Stimulated activated CD4-positive, alpha-beta T cell treated with anti-CD3 and anti-CD28 coated beads, Interleukin-12 subunit alpha, Interleukin-12 subunit beta, amount 100 ng/mL, for 48 hours (primary cell): ENCODE data around the gene EFCC1.
"Not testable (repeated sequence)": the region's sequence is repeated elsewhere in the genome, so short reads cannot be mapped to it uniquely, and the experiment has no call there.

Experiments
- DNase-seq, 3 donors: peaks; one replicate each; pipeline ENCODE4 v3.0.0-alpha.2; 2020; ENCODE audit warnings: low read depth in 2 of 3, low spot score in 1 of 3

EFCC1 gene

DNA sequence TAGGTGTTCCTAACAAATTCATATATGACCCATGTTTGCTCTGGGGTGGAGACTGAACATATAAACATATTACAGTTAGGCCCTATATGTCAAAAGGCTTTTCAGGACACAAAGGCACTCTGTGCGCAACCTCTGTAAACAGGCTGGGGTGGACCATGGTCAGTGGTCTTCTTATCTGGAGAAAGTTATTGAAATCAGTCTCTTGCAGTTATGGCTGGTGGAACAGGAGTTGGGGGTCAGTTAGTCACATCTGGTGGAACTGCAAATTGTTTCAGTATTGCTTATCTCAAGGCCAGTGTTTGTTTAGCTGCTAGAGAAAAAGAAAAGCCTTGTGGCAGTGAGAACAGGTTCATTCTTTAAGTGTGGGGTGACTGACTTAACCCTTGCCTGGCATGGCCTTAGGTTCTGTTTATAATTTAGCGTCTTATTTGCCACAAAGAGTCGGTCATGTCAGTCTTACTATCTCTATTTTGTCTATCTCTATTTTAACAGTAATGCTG, 53.6 kb downstream of the EFCC1 start:
- DNase-seq: no peak

DNA sequence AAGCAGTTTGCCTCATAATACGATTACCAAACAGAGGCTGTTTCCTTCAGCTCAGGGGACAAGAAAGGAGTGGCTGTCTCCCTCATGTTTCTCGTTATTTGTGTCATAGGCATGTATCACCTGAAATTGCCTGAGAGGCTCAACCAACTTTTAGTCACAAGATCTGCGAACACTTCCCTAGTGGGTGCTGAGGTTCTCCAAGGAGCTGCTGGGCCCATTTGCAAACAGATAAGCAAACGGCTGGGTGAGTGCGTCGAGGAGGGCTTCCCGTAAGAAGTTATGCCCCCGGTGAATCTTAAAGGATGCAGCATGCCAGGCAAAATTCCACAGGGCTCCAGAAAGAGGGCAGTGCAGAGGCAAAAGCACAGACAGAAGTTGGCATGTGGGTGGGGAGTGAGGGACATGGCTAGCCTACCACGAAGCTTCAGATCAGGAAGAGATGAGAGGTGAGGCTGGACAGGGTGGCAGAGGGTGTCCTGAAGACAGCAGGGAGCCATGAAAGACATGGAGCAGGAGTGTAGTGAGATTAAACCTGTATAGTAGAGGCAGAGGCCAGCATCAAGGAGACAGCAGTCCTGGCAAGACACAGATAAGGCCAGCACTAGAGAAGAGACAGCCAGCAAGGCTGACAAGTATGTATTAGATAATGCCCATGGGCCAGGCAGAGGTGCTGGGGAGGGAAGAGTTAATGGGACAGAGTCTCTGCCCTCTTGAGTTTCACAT, 55.5 kb downstream of the EFCC1 start:
- DNase-seq: no peak

DNA sequence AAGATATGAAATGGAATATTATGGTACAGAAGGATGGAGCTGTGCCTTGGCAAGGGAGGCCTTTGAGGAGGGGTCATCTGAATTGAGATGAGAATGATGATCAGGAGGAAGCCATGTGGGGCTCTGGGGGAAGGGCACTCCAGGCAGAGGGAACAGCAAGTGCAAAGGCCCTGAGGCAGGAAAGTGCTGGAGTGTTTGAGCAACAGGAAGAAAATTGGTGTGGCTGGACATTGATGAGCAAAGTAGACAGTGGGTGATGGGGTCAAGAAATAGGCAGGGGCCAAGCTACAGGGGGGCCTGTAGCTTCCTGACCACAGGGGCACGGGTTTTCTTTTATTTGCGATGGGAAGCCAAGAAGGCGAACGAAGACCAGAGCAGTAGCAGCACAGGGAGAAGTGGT, 56.1 kb downstream of the EFCC1 start:
- DNase-seq: no peak

DNA sequence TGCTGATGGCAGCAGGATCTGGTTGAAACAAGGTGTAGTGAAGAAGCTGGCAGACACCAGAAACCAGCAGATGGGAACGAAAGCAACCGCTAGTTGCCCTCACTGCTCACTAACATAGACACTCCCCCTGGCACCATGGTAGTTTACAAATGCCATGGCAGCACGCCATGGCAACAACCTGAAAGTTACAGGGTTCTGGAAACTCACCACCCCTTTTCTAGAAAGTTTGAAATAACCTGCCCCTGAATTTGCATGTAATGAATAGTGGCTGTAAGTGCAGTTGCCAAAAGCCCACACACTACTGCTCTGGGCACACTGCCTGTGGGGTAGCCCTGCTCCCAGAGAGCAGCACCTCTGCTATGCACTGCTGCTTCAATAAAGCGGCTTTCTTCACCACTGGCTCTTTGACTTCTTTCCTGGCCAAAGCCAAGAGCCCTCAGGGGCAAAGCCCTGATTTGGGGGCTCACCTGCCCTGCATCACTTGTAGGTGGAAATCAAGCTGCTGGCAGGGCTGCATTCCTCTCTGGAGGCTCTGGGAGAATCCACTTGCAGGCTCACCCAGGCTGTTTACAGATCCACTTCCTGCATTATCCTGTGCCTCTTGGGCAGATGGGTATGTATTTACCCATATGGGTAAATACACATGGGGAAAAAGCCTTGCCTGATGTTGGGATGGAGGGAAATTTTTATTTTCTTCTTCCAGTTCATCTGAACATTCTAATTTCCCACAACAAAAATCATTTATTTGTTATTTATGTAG, 57.5 kb downstream of the EFCC1 start:
- no peak for DNase-seq

DNA sequence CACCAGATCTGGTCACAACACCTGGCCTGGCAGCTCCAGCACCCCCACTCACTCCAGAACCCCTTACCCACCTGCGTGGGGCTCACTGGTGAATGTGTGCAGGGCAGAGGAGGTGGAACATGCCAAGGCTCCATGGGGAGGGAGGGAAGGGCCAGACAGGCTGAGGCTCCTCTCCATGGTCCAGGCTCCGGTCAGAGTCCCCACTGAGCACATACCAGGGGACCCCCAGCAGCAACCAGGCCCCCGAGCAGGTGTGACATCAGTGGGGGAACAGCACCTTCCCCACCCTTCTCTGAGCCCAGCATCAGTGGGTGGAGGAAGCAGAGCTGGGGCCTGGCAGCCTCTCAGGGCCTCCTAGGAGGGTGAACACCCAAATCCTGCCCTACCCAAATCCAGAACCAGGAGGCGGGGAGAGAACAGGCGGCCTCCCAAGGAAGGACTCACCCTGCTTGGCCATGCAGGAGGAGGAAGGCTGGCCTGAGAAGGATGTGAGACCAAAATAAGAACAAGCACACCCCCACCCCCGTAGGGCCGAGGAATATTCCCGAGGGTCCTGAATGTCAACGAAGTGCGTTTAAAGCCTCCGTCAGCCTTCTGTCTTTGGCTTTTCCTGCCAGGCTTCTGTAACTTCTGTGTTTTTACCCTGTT, 58.3 kb downstream of the EFCC1 start:
- no peak for DNase-seq

DNA sequence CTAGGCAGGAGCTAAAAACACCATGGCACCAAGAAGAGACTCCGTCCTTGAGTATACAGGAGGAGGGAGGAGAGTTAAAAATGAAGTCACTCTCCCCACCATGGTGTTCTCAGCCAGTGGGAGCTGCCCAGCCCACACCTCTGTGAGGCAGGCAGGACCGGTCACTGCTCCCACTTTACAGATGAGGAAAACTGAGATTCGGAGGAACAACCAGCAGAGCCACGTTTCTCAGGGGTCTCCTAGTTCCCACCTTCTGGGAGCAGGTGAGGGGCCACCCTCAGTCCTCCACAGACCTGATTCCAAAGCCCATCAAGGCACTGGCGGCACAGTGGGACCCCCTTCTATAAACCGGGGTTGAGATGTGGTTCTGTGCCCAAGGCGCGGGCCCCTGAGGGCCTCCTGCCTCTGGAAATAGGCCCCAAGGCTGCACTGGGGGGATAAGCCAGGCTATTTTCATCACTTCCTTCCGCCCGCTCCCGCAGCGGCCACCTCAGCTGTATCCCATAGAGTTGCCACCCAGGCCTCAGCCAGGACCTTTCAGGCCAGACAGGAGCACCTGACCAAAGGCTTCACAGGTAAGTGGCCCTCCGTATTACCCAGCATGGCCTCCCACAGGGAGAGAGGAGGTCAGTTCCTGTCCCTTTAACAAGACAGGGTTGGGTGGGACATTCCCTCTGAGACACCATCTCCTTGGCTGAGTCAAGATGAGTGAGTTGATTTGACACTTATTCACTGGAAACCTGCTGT, 59.3 kb downstream of the EFCC1 start, which contains the start of gene GP9:
TSS of gene GP9 (plus strand) at position 504 of the 747 bp plus-strand sequence. CDS start 961 bp downstream, outside the sequence.
- DNase-seq: no peak

DNA sequence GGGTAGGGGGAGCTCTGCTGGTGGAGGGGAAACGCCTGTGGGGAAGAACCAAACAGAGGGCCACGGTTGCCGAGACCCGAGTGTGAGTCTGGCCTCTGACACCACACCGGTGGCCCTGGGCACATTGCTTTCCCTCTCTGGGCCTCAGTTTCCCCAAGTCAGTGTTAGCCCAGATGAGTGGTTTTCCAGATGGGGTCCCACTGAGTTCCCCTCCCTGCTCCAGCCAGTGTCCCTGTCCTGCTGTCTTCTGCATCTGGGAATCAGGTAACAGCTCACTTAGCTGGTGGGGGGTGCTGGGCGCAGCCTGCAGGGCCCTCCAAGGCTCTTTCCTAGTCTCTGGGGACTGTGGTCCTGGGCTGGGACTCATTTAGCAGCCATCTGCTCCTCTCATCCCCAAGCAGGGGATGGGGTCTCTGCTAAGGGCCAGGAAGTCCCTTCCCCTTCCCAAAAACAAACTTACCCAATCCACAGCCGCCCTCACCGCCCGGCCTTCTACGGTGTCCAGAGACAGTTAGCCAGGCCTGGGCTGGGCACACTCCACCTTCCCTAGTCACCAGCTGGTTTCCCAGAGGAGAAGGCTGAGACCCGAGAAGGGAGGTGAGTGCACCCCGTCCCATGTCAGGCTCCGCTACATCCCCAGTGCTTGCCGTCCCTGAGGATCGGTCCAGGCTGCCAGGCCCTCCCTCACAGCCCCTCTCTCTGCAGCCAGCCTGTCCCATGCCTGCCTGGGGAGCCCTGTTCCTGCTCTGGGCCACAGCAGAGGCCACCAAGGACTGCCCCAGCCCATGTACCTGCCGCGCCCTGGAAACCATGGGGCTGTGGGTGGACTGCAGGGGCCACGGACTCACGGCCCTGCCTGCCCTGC, 60.2 kb downstream of the EFCC1 start:
- no peak for DNase-seq

DNA sequence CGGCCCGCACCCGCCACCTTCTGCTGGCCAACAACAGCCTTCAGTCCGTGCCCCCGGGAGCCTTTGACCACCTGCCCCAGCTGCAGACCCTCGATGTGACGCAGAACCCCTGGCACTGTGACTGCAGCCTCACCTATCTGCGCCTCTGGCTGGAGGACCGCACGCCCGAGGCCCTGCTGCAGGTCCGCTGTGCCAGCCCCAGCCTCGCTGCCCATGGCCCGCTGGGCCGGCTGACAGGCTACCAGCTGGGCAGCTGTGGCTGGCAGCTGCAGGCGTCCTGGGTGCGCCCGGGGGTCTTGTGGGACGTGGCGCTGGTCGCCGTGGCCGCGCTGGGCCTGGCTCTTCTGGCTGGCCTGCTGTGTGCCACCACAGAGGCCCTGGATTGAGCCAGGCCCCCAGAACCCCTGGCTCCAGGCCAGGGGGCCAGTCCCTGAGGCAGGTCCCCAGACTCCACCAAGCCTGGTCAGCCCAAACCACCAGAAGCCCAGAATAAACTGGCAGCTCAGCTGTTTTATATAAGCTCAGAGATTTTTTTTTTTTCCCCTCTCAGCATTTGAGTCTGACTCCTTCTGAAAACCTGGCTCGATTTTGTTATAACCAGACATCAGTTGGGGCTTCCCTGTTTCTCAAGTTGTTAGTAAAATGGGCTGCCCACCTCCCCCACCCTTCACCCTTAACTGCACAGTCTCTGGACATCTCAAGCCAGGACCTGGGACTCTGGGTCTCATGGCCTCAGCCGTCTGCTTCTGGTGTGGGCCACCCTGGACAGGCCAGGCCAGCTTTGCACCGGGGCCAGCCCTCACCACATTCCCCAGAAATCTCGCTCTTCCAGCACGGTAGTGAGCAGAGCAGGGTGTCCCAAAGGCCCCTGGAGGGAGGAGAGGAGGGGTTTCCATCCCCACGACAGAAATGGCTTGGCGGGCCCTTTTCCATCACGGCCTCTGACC, 61.1 kb downstream of the EFCC1 start:
- DNase-seq: no peak

DNA sequence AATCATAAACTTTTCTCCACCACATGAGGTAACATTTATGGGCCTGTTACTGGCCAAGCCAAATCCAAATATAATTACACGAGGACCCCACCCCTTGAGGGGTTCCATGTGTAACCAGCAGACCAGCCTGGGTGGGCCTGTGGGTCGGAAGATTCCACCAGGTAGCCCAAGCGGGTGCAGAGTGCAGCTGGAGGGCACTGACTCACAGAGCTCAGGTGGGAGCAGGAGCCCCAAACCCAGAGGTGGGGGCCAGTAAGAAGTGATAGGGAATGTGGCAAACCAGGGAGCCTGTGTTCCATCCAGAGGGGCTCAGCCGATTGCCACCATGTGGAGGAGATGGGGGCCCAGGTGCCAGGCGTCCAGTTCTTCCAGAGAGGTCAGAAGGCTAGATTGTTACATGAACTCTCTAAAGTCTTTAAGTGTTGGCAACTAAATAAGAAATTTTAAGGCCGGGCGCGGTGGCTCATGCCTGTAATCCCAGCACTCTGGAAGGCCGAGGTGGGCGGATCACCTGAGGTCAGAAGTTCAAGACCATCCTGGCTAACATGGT, 62.1 kb downstream of the EFCC1 start:
- no peak for DNase-seq

DNA sequence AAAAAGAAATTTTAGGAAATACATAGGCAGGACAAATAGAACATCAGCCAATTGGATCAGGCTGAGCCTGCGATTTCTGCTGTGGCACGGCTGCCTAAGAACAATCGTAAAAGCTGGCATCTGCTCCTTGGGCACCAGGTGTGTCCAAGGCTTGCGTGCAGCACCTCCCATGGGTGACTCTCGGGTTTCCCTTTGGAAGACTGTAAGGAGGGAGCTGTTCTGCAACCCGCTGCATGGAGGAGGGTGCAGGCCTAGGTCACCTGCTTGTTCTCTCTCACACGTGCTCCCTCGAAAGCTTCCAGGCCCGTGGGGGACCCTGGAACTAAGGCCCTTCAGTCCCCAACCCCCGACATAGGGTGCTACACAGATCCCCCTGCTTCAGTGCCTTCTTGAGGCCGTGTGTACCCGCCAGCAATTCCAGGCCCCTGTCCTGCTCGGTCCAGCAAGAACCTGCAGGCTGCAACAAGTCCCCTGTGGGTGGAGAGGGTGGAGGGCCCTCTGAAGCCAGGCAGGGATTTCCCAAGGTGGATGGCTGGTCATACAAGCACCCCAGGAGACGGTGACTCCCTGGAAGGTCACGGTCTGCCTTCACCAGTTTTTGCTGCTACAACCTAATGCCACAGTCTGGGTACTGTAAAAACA, 62.9 kb downstream of the EFCC1 start:
- no peak for DNase-seq

DNA sequence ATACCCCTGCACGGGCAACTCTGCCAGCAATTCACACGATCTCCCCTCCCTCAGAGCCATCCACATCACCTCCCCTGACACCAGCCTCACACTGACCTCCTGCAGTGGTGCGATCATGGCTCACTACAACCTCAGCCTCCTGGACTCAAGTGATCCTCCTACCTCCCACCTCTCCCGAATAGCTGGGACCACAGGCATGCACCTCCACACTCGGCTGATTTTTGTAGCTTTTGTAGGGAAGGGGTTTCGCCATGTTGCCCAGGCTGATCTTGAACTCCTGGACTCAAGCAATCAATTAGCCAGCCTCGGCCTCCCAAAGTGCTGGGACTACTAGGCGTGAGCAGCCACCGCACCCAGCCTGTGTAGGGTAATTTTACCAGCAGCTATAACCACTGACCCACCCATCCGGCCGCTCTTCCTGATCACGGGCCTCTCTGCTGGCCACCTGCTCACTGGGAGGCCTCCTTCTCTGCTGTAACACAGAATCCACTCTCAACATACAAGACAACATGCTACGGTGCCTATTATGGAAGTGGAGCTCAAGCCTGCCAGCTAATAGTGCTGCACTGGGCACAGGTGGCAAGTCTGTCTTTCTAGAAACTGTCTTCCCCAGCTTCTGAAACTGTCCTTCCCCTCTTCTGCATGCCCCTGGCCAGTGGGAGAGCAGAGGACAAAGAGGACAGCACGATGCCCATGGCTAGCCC, 64.1 kb downstream of the EFCC1 start:
- DNase-seq: no peak

DNA sequence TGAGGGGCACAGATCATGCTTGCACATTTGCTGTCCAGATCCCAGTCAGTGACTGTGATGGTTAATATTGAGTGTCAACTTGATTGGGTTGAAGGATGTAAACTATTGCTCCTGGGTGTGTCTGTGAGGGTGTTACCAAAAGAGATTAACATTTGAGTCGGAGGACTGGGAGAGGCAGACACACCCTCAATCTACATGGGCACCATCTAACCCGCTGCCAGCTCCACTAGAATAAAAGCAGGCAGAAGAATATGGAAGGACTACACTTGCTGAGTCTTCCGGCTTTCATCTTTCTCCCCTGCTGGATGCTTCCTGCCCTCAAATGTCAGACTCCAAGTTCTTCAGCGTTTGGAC, 64.6 kb downstream of the EFCC1 start:
- no peak for DNase-seq

DNA sequence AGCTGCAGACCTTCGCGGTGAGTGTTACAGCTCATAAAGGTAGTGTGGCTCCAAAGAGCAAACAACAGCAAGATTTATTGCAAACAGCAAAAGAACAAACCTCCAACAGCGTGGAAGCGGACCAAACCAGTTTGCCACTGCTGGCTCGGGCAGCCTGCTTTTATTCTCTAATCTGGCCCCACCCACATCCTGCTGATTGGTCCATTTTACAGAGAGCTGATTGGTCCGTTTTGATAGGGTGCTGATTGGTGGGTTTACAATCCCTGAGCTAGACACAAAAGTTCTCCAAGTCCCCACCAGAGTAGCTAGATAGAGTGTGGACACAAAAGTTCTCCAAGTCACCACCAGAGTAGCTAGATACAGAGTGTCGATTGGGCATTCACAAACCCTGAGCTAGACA, 66.6 kb downstream of the EFCC1 start:
- peak in 1 of 3 donors; percentile 27 for DNase-seq

DNA sequence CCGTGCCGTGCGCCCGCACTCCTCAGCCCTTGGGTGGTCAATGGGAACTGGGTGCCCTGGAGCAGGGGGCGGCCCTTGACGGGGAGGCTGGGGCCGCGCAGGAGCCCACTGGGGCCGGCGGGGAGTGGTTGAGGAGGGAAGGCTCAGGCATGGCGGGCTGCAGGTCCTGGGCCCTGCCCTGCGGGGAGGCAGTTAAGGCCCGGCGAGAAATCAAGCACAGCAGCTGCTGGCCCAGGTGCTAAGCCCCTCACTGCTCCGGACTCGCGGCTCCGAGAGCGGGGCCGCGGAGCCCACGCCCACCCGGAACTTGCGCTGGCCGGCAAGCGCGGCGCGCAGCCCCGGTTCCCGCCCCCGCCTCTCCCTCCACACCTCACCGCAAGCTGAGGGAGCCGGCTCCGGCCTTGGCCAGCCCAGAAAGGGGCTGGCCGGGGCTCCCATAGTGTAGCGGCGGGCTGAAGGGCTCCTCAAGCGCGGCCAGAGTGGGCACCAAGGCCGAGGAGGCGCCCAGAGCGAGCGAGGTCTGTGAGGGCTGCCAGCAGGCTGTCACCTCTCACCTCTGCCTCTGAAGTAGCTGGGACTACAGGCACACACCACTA, 67.3 kb downstream of the EFCC1 start:
- no peak for DNase-seq

DNA sequence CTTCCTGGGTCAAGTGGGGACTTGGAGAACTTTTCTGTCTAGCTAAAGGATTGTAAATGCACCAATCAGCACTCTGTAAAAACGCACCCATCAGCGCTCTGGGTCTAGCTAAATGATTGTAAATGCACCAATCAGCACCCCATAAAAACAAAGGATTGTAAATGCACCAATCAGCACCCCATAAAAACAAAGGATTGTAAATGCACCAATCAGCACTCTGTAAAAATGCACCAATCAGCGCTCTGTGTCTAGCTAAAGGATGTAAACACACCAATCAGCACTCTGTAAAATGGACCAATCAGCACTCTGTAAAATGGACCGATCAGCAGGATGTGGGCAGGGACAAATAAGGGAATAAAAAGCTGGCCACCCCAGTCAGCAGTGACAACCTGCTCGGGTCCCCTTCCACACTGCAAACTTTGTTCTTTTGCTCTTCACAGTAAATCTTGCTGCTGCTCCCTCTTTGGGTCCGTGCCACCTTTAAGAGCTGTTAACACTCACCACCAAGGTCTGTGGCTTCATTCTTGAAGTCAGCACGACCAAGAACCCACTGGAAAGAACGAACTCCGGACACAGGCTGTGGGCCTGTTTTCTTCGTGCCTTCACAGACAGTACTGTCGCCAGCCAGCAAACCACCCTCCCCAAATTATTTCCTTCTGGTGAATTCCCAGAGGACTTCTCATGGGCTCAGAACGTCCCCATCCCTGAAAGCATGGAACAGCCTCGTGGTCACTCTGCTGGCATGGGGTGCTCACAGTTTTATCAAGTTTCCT, 68.4 kb downstream of the EFCC1 start:
- not testable (repeated sequence) for DNase-seq

DNA sequence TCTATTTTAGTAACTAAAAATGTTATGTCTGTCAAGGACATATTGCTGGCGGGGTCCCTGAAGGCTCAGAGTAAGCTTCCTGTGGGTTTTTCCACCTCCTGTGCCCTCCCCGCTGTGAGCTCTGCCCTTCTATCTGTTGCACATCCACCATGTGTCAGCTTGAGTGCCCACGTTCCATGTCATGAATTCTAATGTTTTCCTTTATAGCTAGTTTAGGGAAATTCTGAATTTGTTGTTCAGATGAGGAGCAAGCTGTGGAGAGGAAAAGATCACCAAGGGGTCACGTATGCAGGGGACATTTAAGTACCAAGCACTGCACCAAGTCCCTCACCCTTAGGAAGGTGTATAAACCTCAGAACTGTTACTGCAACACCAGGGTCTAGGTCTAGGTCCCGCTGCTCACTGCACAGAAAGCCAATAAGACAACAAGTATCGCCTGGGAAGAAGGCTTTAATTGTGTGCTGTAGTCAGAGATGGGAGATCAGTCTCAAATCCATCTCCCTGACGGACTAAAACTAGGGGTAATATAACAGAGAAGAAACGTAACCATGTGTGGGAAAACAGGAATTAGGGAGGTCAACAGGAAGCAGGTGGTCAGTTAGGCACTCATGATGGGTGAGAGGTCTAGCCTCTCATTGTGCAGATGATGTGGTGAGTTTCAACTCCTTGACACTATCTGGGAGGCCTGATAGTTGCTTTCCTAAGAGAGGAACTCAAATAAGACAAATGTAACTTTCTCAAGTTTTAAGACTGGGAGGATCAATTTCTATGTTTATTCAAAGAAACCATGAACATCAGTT, 69.2 kb downstream of the EFCC1 start:
- no peak for DNase-seq
